Fibroblast of skin of right biceps (primary cell): ENCODE data around the gene CDC20.

Source experiments
- DNase-seq: peaks from one replicate; pipeline ENCODE4 v3.0.0-alpha.2; 2013

Gene CDC20

DNA sequence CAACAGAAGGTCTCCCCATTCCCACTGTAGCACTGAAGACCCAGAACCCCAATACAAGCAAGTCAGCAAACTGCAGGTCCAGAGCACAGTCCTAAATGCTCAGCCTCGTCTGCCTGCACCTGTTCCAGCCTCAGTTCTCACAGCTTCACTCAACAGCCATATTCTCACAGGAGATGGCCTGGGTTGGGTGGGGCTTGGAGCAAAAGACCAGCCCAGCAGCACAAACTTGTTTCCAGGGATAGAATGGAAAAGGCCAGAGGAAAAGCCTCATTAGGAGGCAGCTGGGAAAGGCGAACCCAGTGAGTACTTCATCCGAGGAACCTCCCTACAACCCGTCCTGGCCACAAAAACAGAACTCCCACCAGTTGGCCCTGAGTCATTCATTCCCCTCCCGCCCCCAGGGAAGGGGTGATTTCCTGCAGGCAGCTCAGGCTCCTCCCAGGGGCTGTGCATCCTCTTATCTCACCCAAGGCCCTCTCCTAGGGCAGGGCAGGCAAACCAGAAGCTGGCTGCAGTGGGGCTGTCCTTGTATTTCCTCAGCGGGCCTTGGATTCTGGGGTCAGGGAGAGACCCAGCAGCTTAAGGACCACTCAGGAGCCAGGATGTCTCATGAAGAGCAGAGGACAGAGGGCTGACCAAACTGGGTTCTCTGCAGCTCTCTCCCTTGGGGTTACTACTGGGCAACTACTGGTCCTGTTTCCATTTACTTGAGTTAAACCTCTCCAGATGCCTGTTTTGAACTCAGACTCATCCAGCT lies 28.6 kb upstream of the CDC20 start:
- DNase-seq = peak; percentile 86

DNA sequence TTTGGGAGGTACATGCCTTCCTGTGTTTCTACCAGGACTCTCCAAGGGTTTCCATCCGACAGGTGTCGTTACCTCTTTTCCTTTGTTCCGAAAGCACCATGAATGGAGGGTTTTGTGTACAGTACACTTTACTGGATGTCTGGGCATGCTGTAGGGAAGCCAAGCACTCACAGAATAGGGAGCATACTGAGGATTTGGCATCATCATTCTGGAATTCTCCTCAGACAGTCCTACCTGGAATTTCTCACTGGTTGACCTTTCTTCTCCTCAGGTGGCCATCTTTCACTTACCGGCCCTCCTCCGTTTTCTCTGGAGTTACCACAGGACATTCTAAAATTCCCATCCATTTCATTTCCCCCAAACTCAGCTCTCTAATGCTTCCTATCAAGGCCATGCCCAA lies 27.1 kb upstream of the CDC20 start:
- DNase-seq = no peak

DNA sequence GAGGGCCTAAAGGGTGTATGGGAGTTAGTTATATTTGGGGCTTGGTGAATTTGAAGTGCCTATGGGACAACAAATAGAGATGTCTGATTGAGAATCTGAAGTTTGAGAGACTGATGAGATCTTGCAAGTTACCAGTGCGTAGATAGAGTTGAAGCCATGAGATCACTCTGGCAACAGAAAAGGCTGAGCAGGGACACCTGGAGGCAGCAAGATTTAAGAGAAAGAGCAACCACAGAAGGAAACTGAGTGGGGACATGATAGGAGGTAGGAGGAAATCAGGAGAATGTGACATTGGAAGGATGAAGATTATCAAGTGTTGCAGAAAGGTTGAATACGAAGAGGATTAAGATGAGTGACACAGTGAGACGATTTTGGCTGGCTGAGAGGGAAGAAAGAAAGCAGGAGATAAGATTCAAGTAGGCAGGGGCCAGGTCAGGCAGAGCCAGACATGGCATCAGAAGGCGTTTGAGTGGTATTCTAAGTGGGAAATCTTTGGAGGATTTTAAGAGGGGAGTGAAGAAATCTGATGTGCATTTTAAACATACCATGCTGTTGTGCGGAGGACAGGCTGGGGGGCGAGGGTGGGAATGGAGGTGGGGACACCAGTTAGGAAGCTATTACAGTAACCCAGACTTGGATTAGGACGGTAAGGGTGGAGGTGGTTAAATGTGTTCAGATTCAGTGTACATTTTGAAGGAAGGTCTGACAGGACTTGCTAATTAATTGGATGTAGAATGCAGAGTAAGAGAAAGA lies 24.2 kb upstream of the CDC20 start:
- DNase-seq = no peak

DNA sequence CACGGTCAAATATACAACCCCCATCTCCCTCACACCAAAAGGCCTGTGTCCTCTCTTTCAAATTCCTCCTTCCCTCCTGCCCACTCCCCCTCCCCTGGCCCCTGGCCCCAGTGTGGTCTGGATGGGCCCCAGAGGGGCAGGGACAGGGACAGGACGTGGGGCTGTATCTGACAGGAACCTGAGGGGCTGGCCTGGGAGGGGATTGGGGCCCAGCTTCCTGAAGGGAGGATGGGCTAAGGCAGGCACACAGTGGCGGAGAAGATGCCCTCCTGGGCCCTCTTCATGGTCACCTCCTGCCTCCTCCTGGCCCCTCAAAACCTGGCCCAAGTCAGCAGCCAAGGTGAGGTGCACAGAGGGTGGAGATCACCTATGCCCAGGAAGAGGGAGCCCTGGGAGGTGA lies 21.2 kb upstream of the CDC20 start, which contains the start of gene MPL:
MPL (plus strand) TSS at position 231 of the 400 bp plus-strand sequence; CDS start at position 262, 31 bp downstream.
- no peak for DNase-seq

DNA sequence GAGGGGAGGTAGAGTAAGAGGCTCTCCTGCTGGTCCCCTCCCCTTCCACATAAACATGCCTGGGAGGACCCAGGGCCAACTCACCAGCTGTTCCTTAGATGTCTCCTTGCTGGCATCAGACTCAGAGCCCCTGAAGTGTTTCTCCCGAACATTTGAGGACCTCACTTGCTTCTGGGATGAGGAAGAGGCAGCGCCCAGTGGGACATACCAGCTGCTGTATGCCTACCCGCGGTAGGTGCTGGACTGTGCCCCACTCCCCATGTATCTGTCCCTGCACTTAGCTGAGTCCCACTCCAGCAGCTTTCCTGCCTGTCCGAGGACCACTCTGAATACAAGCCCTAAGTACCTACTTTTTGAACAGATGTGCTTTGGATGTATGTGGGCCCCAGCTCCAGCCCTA lies 20.8 kb upstream of the CDC20 start:
- no peak for DNase-seq

DNA sequence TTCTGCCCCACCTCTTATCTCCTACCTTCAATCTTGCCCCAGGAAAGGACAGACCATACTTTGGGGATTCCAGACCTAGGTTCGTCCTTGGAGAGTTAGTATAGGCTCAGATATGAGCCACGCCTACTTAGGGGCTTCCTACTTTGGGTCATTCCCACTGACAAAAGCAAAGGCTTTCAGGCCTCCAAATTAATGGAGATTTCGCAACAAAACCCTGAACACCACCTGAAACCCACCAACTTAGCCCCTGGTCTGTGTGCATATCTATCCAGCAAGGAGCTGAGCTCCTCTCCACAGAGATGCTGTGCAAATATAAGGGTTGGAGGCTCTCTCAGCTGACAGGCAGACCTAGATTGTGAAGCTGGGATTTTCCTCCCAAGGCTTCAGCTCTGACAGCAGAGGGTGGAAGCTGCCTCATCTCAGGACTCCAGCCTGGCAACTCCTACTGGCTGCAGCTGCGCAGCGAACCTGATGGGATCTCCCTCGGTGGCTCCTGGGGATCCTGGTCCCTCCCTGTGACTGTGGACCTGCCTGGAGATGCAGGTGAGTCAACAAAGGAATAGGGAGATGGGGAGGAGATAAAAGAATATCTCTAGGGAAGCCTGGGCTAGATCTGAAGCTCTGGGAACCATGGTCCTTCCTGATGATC lies 19.1 kb upstream of the CDC20 start:
- no peak for DNase-seq

DNA sequence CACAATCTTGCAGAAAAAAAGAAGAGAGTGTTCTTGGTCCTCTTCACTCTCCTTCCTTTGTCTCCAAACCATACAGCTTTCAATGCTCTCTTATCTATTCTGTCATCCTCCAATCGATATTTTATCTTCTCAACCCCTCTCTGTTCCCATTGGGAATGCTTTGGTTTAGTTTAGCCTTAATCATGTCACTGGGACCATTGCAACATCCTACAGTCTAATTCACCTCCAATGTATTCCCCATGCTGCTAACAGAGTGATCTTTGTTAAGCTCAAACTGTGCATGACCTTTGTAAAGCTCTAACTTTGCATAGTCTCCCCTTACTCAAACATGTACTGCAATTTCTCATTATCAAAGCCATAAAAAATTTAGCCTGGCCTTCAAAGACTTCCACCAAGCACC lies 18.2 kb upstream of the CDC20 start:
- no peak for DNase-seq

DNA sequence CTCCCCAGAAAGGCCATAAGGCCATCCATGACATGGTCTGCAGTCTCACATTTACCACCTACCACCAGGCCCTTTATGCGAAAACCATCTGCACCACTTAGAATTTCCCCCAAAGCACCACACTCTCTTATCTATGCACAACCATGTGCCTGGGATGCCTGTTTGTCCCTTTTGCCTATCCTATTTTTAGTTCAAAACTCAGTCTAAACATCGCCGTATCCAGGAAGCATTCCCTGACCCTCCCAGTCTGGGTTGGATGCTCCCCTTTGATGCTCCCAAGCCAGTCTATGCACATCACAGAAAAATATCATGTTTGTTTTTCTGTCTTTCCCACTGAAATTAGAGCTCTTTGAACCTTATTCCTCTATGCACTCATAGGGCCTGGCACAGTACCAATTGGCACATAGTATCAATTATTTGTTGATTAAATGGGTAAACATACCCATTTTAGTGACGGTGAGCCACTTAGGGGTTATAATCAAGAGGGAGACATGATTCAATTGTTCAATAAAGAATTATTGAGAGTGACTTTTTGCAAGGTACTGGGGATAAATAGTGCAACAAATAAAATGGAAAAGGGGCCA lies 14.4 kb upstream of the CDC20 start:
- DNase-seq = no peak

DNA sequence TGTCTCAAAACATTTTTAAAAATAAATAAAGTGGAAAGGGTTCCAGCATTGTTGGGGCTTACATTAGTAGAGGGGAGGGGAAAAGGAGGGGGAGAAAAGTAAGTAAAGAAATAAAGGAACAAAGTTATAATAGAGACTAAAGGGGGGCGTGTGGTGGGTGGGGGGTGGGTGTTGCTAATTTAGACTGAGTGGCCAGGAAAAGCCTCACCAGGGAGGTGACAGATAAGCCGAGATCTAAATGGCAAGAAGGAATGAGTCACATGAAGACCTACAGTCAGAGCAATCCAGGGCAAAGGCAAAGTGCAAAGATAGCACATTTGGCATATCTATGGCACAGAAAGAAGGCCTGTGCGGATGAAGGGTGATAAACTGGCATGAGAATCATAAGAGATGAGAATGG lies 13.7 kb upstream of the CDC20 start:
- no peak for DNase-seq

DNA sequence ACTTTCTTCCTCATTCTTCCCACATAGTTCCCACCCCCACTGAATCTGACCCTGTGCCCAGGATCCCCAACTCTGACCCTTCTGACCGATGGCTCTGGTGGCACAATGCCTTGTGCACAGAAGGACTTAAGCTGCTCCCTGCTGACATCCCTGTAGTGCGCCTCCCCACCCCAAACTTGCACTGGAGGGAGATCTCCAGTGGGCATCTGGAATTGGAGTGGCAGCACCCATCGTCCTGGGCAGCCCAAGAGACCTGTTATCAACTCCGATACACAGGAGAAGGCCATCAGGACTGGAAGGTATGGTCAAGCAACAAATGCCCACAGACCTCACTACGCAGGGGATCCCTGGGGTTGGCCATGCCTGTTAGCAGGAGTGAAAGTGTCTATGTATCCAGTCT lies 12.1 kb upstream of the CDC20 start:
- no peak for DNase-seq

DNA sequence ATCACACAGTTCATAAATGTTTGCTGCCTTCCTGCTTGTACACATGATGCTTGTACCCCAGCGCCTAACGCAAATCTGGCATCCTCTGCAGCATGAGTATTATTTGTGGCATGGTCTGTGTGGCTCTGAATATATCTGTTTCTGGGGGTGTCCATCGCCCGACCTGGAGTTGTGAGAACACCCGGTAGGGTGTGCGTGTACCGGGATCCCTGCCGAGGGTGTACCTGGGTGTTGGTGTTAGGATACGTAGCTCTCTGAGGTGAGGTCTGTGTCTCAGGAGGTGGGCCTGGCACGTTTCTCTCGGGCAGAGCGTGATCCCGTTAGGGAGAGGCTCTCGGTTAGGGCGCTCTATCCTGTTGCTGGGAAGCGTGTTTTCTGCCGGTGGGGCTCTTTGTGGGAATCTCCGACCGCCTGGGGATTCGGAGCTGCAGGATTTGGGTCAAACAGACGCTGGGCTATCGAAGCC lies 10.4 kb upstream of the CDC20 start:
- DNase-seq = no peak

DNA sequence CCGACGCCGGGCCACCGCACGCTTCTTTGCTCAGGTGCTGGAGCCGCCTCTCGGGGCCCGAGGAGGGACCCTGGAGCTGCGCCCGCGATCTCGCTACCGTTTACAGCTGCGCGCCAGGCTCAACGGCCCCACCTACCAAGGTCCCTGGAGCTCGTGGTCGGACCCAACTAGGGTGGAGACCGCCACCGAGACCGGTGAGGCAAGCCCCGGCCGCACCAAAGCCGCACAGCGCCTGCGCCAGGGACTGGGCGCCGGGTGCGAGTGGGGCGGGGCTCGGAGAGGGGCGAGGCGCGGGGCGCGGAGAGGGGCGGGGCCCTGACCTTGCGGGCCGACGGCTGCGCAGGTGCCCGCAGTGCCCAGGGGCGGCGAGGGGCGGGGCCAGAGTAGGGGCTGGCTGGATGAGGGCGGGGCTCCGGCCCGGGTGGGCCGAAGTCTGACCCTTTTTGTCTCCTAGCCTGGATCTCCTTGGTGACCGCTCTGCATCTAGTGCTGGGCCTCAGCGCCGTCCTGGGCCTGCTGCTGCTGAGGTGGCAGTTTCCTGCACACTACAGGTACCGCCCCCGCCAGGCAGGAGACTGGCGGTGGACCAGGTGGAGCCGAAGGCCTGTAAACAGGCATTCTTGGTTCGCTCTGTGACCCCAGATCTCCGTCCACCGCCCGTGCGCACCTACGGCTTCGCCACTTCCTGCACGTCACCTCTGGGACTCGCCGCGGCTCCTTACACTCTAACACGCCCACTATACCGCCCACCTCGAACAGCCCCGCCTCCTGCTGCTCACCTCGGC lies 9.8 kb upstream of the CDC20 start:
- DNase-seq = peak; percentile 40

DNA sequence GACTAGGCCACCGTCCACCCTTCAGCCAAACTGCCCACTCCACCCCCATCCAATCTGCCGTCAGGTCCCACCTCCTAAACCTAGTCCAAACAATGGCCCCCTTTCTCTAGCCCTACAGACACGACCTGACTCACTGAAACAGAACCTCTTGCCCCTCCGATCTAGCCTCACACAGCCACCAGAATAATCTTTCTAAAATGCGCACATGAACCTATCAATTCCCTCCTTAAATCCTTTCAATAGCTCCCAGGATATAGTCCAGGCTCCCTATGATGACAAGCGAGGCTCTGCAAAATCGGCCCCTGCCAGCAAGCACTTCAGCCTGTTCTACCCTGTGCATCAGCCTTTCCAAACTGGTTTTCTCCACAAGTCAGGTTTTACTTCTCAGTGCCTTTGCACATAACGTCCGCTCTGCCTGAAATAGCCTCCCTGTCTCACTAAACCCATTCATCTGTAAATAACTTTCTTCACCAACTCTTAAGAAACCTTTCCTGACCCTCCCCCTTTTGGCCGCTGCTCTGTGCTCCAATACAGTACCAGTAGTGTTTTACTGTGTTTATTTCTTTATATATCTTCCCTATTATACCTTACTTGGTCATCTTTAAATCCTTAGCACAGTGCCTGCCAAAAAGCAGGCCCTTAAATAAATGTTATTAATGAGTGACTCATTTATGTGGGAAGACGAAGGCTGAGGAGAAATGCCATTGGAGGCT lies 9.0 kb upstream of the CDC20 start:
- DNase-seq = peak; percentile 83

DNA sequence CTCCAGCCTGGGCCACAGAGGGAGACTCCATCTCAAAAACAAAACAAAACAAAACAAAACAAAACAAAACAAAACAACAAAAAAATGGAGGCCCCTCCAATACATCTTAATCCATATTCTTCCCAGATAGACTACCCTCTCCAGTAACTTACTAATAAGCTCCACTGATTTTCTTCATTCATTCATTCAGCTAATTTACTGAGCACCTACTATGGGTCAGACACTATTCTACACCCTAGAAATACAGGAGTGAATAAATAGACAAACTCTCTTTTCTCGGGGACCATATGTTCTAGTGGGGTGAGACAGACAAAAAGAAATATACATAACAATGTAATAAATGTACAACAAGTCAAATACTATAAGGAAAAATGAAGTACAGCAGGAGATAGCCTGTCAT lies 7.8 kb upstream of the CDC20 start:
- no peak for DNase-seq

DNA sequence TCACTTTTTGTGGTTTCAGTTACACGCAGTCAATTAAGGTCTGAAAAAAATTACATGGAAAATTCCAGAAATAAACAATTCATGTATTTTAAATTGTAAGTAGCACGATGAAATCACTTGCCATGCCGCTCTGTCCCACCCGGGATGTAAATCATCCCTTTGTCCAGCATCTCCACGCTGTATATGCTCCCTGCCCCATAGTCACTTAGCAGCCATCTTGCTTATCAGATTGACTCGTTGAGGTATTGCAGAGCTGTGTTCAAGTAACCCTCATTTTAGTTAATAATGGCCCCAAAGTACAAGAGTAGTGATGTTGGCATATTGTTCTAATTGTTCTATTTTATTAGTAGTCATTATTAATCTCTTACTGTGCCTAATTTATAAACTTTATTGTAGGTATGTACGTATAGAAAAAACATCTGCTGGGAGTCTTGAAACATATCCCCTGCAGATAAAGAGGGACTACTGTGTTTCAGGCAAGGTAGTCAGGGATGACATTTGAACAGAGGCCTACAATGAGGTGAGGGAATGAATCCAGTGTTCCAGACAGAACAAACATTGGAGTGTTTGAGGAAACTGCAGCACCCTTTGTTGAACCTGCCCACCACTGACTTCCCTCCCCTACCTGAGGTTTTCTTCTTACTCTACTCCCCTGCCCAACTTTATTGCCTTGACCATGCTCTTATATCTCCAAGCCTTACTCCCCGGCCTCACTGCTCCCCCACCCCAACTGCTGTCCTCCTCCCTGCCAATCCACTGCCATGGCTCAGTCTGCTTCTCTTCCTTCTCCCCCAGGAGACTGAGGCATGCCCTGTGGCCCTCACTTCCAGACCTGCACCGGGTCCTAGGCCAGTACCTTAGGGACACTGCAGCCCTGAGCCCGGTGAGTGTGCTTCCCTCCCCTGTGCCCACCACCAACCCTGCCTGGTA lies 7.1 kb upstream of the CDC20 start:
- DNase-seq = no peak

DNA sequence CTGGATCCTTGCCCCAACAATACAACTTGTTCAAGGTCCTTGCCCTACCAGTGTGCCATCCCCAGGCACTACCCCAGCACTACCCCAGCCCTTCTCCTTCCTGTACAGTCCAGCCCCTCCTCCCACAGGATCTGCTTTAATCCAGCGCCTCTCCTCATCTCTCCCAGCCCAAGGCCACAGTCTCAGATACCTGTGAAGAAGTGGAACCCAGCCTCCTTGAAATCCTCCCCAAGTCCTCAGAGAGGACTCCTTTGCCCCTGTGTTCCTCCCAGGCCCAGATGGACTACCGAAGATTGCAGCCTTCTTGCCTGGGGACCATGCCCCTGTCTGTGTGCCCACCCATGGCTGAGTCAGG lies 6.5 kb upstream of the CDC20 start:
- no peak for DNase-seq

DNA sequence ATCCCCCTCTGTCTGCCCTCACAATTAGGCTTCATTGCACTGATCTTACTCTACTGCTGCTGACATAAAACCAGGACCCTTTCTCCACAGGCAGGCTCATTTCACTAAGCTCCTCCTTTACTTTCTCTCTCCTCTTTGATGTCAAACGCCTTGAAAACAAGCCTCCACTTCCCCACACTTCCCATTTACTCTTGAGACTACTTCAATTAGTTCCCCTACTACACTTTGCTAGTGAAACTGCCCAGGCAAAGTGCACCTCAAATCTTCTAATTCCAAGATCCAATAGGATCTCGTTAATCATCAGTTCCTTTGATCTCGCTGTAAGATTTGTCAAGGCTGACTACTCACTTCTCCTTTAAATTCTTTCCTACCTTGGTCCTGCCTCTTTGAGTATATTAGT lies 5.9 kb upstream of the CDC20 start:
- no peak for DNase-seq

DNA sequence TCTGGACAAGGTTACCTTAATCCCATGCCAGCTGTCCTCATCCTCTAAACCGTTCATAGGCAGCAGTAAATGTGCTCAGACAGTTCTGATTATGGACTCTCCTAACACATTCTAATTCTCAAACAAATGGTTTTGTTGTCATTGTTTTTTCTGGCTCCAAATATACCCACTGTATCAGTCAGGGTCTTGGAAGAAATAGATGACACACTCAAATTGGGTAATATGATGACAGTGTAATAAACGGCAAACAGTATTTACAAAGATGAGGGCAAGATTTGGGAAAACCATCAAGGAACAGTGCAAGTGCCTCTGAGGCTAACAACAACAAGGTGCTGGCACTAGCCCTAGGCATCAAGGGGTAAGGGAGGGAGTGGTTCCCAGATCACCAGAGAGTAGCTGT lies 4.3 kb upstream of the CDC20 start:
- DNase-seq = no peak

DNA sequence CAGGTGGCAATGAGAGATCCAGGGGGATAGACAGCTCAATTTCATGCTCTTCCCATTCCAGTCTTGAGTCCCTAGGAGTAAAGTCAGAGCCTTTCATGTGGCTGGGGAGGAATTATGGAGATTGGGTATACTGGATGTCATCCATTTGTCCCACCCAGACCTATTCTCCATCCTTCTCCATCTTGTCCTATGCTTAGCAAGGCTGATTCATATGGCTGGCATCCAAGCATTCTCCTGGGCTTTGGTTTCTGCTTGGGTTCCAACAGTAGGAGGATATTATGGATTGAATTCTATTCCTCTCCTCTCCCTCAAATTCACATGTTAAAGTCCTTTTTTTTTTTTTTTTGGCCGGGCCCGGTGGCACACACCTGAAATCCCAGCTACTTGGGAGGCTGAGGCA lies 3.8 kb upstream of the CDC20 start:
- peak; percentile 46 for DNase-seq

DNA sequence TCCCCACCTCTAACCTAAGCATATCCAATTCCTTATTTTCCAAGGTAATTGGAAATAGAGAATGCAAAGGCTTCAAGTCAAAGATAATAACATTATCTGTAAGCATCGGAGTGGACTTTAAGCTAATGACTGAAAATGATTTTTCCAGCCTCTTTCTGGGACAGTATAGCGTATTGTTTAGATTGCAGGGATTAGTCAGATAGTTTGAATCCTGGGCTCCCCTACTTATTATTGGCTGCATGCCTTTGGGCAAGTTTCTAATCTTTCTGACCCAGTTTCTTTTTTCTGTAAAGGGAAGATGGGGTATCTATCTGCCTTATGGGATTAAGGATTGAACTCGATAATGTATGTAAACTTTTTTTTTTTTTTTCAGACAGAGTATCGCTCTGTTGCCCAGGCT lies 1.5 kb upstream of the CDC20 start:
- no peak for DNase-seq
